GM21576 (cell line): Measurements from ENCODE around the gene SLC7A10.
"Not testable (repeated sequence)": the region's sequence is repeated elsewhere in the genome, so short reads cannot be mapped to it uniquely, and the experiment has no call there.

Experiments
- ATAC-seq: cut with Tn5 transposase; IDR thresholded peaks from one replicate; pipeline ENCODE4 v1.9.1; 2021; ENCODE audit warnings: mild to moderate bottlenecking, moderate library complexity; ENCODE audit not compliant: unreplicated experiment

The SLC7A10 gene

GRCh38 chr19:33204136-33204973, 21.3 kb downstream of the SLC7A10 start:
- ATAC-seq = no peak

DNA sequence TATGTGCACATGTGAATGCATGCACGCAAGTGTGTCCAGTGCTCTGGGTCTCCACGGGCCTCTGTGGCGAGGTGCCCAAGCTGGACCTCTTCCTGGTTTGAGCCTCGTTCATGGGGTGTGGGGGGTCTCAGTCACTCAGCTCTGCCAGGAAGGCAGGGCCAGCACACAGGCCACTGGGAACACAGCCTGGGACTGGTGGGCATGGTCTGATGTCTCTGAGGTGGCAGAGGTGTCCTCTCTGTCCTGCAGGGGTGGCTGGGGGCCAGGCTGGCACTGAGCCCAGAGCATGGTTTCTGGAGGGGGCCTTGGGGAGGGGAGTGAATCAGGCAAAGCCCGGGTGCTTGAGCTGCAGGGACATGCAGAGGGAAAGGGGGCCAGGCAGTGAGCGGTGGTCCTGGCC, 22.1 kb downstream of the SLC7A10 start:
- ATAC-seq = no peak

DNA sequence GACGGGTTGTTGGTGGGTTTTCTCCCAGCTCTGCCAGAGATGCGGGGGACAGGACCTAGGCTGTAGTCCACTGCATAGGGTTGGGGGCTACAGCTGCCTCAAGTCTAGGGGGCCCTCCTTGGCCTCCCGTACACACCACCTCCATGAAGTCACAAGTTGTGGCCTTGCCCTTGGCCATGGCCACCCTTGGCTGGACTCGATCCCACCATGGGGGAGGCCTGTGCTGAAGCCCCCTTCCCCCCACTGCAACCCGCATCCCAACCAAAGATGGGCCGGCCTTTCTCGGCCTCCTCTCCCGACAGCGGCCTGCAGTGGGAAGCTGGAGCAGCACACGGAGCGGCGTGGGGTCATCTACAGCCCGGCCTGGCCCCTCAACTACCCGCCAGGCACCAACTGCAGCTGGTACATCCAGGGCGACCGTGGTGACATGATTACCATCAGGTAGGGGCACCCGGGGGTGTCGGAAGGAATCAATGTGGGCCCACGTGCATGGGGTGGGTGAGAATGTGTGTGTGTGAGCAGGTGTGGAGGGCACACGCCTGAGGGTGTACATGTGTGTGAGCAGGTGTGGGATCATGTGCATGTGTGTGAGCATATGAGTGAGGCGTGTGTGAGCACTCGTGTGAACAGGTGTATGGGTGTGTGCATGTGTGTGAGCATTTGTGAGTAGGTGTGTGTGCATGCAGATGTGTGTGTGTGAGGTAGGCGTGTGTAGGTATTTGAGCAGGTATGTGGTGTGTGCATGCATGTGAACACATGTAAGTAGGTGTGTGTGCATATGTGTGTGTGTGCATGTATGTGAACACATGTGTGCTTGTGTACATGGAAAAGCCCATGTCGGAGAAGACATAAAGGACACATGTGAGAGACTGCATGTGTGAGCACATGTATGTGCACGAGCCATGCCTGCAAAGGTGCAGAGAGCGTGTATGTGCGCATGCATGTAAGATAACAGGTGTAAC, 22.8 kb downstream of the SLC7A10 start:
- ATAC-seq = no peak

- no peak for ATAC-seq
Measured at GRCh38 chr19:33201886-33202545, 23.6 kb downstream of the SLC7A10 start.

- ATAC-seq = no peak
Measured at GRCh38 chr19:33201473-33201872, 24.2 kb downstream of the SLC7A10 start.

DNA sequence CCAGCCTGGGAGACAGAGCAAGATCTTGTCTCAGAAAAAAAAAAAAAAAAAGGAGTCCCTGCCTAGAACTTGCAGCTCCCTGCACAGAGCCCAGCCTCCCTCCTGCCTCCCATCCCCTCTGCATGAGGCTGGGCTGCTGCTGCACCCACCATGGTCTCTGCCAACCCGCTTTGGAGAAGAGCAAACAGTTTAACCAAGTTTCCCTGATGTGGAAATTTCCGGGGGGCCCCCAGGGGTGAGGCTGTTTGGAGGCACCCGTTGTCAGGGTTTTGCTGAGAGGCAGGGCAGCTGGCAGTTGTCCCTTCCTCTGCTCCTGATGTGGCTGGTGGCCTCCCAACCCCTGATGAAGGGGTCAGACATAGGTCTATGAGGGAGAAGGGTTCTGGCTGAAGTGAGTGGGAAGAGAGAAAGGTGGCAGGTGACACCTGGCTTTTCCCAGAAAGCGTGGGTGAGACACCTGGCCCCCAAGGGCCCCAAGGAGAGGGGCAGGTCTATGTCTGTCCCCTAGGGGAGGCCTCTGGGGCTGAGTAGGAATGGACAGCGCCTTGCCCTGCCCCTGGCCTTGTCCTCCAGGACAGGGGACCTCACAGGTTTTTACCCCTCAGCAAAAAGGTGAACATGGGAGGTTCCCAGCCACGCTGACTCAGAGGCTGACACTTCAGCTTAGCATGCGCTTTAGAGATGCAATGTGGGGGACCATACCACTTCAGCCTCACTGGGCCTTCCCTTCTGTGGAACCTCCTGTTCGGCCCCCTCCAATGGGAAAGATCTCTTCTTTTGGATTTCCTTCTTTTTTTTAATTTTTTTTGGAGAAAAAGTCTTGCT, 26.0 kb downstream of the SLC7A10 start:
- ATAC-seq = no peak

DNA sequence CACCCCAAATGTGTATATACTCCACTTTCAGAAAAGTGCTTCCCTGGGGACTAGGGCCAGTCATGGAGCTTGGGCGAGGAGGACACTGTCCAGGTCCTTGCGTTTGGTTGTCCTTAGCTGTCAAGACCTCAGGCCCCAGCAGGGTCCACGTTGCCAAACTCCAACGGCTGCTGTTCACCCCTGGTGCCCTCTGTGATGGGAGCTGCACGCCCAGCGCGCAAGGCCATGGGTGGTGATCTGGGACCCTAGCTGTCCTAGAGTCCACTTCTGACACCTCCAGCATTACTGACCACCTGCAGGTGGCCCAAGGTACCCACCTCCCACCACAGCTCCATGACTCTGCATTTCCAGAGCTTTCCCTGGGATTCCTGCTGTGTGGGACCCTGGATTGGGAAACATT, 27.5 kb downstream of the SLC7A10 start:
- ATAC-seq = no peak

- ATAC-seq = no peak
Measured at GRCh38 chr19:33197591-33198000, 28.1 kb downstream of the SLC7A10 start.

DNA sequence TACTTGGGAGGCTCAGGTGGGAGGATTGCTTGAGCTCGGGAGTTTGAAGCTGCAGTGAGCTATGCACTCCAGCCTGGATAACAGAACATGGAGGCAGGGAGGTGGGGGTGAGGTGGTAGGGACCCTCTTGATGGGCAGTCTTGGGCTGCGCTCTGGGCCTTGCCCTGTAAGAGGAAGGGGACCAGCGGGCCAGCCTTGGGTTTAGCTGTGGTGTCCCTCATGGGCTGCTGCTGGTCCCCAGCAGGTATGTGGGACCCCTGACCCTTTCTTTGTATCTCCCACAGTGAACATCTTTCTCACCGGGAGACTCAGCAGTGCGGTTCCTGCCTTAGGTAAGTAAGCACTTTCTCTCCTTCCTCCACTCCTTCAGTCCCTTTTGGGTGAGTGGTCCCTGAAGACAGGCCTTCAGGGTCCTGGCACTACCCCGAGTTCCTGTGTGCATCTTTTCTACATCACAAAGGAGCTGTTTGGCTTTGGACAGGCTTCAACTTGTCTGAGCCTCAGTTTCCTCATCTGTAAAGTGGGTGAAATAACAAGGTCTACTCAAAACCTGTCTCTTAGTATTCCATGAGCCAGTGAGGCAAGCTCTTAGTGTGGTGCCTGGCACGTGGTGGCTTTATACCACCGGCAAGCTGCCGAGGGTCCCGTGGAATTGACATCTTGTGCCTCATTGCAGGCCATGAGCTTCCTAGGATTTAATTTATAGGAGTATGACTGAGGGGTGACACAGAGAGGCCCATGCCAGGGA, 29.0 kb downstream of the SLC7A10 start:
- ATAC-seq = no peak

- no peak for ATAC-seq
Measured at GRCh38 chr19:33195645-33196347, 29.9 kb downstream of the SLC7A10 start.

DNA sequence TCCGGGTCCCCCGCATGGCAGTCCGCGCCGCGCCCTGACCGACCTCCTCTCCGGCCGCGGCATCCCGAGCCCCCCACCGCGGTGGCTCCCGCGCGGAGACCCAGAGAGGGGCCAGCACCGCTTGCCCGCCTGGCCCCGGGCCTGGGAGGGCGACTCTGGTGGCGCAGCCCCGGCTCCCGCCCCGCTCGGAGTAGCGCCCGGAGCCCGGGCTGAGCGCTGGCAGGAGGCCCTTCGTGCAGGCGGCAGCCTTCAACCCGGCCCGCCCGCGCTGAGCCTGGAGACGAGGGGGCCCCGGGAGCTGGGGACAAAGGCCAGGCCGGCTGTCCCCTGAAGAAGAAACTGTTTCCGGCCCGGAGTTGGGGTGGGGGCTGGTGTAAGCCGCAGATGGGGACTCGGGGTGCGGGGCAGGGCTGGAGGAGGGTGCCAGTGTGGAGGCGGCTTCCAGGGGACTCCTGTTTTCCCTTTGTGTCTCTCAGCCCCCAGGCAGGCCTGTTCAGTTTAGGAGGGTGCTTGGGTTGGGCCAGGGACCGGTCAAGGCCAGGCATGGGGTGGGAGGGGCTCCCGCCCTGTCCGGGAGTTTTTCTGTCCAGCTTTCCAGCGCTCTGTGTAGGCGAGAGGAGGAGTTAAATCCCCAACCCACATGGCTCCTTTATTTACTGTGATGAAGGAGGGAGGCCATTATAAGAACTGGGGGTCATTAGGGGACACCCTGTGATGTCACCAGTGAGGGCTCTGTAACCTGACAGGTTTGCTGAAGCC, 30.6 kb downstream of the SLC7A10 start:
- ATAC-seq = no peak

DNA sequence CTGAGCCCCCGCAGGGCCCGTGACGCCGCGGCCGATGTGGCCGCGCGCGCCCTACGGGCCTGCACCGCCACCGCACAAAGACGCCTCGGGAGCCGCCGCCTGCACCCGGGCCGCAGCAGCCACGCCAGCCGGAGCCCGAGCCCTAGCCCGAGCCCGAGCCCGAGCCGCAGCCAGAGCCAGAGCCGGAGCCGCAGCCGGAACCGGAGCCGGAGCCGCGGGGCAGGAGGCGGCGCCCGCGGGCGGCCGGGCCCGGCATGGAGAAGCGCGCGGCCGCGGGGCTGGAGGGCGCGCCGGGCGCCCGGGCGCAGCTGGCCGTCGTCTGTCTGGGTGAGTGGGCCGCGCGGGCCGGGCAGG, 31.1 kb downstream of the SLC7A10 start:
- no peak for ATAC-seq

- no peak for ATAC-seq
Measured at GRCh38 chr19:33193865-33194362, 31.7 kb downstream of the SLC7A10 start, which contains the start of gene LRP3. LRP3 (plus strand) TSS chr19:33194330; CDS start chr19:33194786, 456 bp downstream.

- ATAC-seq = no peak
Measured at GRCh38 chr19:33193269-33193864, 32.3 kb downstream of the SLC7A10 start.

DNA sequence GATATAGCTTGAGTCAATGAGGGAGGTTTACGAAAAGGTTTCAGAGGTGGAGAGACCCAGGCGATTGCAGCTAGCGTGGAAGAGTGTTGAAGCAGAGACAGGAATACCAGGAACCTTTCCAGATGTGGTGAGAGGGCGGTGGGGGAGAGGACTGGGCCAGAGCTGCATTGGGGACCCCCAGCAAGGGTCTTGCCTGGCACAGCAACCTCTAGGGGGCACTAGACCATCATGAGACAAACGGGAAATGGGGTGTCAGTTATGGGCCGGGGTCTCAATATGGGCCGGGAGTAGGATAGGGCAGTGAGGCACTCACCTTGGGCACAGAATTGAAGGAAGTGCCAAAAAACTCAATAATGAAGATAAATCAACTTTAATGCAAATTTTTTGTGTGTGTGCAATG, 33.6 kb downstream of the SLC7A10 start:
- no peak for ATAC-seq

- no peak for ATAC-seq
Measured at GRCh38 chr19:33191501-33191900, 34.1 kb downstream of the SLC7A10 start.

- not testable (repeated sequence) for ATAC-seq
Measured at GRCh38 chr19:33191092-33191491, 34.6 kb downstream of the SLC7A10 start.

DNA sequence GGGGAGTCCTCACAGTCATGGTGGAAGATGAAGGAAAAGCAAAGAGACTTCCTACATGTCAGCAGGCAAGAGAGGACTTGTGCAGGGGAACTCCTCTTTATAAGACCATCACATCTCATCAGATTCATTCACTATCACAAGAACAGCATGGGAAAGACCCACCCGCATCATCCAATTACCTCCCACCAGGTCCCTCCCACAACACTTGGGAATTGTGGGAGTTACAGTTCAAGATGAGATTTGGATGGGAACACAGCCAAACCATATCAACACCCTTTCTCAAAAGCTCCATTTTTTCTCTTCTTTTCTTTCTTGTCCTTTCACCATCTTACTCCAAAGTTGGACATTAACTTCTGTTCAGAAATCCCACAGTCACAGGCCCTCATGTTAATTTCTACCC, 36.2 kb downstream of the SLC7A10 start:
- ATAC-seq = no peak
